ENCODE measurements around the gene TRPM3.

The TRPM3 gene

GRCh38 chr9:70761139-70761670 lies 360.2 kb downstream of the TRPM3 start:
- H3K79me2 ChIP-seq, result no peaks in the 10 kb centered on the region
- H3K27ac ChIP-seq, result no peak overlapping the region
- no peak overlapping the region for H2AFZ ChIP-seq
- no peaks in the 10 kb centered on the region for H3K36me3 ChIP-seq (ENCODE audit: control insufficient read depth, insufficient read depth, low read length)
- no peak overlapping the region for H3K9ac ChIP-seq
- no peak overlapping the region for H3K4me3 ChIP-seq (ENCODE audit: low read depth, low read length)
- H3K4me2 ChIP-seq (ENCODE audit: low read length), result no peak overlapping the region
- no peaks in the 10 kb centered on the region for H3K9me3 ChIP-seq (ENCODE audit: control insufficient read depth, low read length)
- no peaks in the 10 kb centered on the region for H3K27me3 ChIP-seq (ENCODE audit: control insufficient read depth, insufficient read depth, low read length)
- TF ChIP-seq CTCF (IDR thresholded peaks at IDR 0.05), result no peak
- no peaks in the 10 kb centered on the region for H3K4me1 ChIP-seq

DNA sequence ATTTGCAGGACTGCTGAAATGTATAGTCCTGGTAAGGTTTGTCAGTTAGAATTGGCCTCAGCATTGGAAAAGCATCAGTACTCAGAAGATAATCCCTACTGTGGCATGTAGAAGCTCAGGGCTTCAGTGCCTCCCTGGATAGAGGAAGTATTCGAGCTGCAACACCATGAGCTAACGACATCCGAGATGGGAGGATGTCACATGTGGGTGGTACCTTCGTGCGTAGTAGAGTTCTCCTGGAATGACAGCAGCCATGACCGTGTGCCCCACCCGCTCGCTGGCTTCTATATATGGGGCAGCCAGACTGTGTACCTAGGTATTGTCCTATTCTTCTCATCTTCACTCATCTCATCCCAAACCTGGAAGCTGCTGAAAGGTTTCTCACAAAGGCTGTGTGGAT lies 361.2 kb downstream of the TRPM3 start:
- TF ChIP-seq CTCF (IDR thresholded peaks at IDR 0.05), result no peak
- H3K9me3 ChIP-seq (ENCODE audit: control insufficient read depth, low read length), result no peaks in the 10 kb centered on the region
- H3K27me3 ChIP-seq (ENCODE audit: control insufficient read depth, insufficient read depth, low read length), result no peaks in the 10 kb centered on the region
- no peak overlapping the region for H3K4me2 ChIP-seq (ENCODE audit: low read length)
- no peak overlapping the region for H2AFZ ChIP-seq
- H3K4me1 ChIP-seq, result no peaks in the 10 kb centered on the region
- no peak overlapping the region for H3K9ac ChIP-seq
- no peak overlapping the region for H3K4me3 ChIP-seq (ENCODE audit: low read depth, low read length)
- H3K79me2 ChIP-seq, result no peaks in the 10 kb centered on the region
- H3K36me3 ChIP-seq (ENCODE audit: control insufficient read depth, insufficient read depth, low read length), result no peaks in the 10 kb centered on the region
- no peak overlapping the region for H3K27ac ChIP-seq

GRCh38 chr9:70753311-70753710 lies 368.1 kb downstream of the TRPM3 start:
- Histone ChIP-seq H2AFZ (no peak overlapping the region), H3K79me2 (no peaks in the 10 kb centered on the region), H3K9ac (no peak overlapping the region), H3K4me2 (ENCODE audit: low read length) (no peak overlapping the region), H3K4me1 (no peaks in the 10 kb centered on the region), H3K27ac (no peak overlapping the region), H3K36me3 (ENCODE audit: control insufficient read depth, insufficient read depth, low read length) (no peaks in the 10 kb centered on the region), H3K4me3 (ENCODE audit: low read depth, low read length) (no peak overlapping the region), H3K9me3 (ENCODE audit: control insufficient read depth, low read length) (no peaks in the 10 kb centered on the region), H3K27me3 (ENCODE audit: control insufficient read depth, insufficient read depth, low read length) (no peaks in the 10 kb centered on the region)
- TF ChIP-seq CTCF (IDR thresholded peaks at IDR 0.05), result no peak

DNA sequence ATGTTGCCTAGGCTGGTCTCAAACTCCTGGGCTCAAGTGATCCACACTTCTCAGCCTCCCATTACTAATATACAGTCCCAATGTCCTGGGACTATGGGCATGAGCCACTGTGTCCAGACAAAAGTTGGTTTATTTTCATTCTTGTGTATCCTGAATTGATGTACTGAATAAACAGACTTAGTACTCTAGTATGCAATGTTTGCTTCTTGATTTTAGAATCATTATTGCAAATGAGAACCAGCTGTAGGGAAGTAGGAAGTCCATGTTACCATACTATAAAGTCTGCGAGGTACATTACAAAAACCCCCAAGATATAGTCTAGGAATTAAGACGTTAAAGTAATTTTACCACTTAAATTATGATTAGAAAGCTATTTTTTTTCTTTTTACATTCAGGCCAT lies 372.4 kb downstream of the TRPM3 start:
- no peak overlapping the region for H2AFZ ChIP-seq

More for the DNA sequence above, 372.4 kb downstream of the TRPM3 start:
- no peaks in the 10 kb centered on the region for H3K79me2 ChIP-seq
- H3K36me3 ChIP-seq (ENCODE audit: control insufficient read depth, insufficient read depth, low read length), result no peaks in the 10 kb centered on the region
- no peaks in the 10 kb centered on the region for H3K9me3 ChIP-seq (ENCODE audit: control insufficient read depth, low read length)
- no peaks in the 10 kb centered on the region for H3K4me1 ChIP-seq
- no peak overlapping the region for H3K27ac ChIP-seq
- no peak for TF ChIP-seq CTCF (IDR thresholded peaks at IDR 0.05)
- H3K9ac ChIP-seq, result no peak overlapping the region
- no peaks in the 10 kb centered on the region for H3K27me3 ChIP-seq (ENCODE audit: control insufficient read depth, insufficient read depth, low read length)
- no peak overlapping the region for H3K4me3 ChIP-seq (ENCODE audit: low read depth, low read length)
- no peak overlapping the region for H3K4me2 ChIP-seq (ENCODE audit: low read length)
